Right lobe of liver (tissue), 4 donors: ENCODE measurements around the gene NAGK.

Experiments
- CTCF ChIP-seq, 4 donors: fragments of 200-600 bp in 3 of 4; fragments of 450-650 bp in 1 of 4; IDR thresholded peaks; one replicate each; pipeline versions ENCODE4 v1.5.1 to v1.8.0; 2016 to 2022; ENCODE audit warnings: antibody characterized with exemption in 4 of 4, mild to moderate bottlenecking in 2 of 4
- POLR2A ChIP-seq: fragments of 450-650 bp; IDR thresholded peaks from one replicate; pipeline ENCODE4 v1.6.1; 2017; ENCODE audit warnings: antibody characterized with exemption, mild to moderate bottlenecking
- donor health status: DM: no; HTN: no; CAD: no.
- donor health status: DM: no; HTN: no; CAD: no.
- donor health status: DM: no; HTN: yes; CAD: no.

GRCh38 chr2:71125506-71126294 lies 57.3 kb downstream of the NAGK start:
- TF ChIP-seq CTCF (IDR thresholded peaks at IDR 0.05) (no peak), POLR2A (no peak)
